ENCODE data around the gene RBM20.

RBM20 gene

DNA sequence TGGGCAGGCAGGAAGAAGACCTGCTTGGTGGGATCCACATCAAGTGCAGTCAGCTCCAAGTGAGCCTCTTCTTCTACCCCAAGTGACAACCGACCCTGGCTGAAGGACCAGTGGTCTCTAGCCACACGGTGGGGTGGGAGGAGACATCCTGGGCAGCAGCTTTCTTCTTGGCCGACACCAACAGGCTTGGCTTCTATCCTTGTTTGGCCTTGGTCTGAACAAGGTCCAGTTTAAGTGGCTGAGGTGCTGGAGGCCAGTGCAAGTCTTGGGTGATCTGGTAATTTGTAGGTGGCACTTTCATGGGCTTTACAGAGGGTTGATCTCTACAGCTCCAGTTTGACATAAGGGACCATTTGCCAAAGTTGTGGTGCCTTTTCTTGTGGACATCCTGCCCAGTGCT is 164.0 kb downstream of the RBM20 start:
- TF ChIP-seq, protein P1, sequence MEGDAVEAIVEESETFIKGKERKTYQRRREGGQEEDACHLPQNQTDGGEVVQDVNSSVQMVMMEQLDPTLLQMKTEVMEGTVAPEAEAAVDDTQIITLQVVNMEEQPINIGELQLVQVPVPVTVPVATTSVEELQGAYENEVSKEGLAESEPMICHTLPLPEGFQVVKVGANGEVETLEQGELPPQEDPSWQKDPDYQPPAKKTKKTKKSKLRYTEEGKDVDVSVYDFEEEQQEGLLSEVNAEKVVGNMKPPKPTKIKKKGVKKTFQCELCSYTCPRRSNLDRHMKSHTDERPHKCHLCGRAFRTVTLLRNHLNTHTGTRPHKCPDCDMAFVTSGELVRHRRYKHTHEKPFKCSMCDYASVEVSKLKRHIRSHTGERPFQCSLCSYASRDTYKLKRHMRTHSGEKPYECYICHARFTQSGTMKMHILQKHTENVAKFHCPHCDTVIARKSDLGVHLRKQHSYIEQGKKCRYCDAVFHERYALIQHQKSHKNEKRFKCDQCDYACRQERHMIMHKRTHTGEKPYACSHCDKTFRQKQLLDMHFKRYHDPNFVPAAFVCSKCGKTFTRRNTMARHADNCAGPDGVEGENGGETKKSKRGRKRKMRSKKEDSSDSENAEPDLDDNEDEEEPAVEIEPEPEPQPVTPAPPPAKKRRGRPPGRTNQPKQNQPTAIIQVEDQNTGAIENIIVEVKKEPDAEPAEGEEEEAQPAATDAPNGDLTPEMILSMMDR (IDR thresholded peaks at IDR 0.05; ENCODE audit: low read depth, low read length) = no peak
- in situ Hi-C loops (cut with HindIII; ENCODE audit: low sequenced_read_pairs) = no loop called here
- no peak overlapping the region for H3K4me3 ChIP-seq (ENCODE audit: low read depth, low read length)
- DNase-seq (ENCODE audit: low read depth, low spot score) = no peak

DNA sequence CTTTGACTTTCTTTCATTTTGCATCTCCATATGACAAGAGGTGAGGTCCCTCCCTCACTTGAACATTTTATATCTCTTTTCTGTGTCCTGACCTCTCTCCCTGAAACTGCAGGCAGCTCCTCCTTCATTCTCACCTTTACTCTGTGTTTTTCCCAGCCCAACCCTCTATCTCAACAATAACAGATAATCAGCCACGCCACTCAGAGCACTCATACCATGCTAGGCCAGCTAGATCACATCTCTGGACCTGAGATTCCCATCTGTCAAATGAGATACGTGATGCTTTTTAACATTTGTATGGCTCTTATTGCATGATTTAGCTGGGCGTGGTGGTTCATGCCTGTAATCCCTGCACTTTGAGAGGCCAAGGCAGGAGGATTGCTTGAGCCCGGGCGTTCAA is 164.5 kb downstream of the RBM20 start:
- DNase-seq (ENCODE audit: low read depth, low spot score) = no peak
- no peak overlapping the region for H3K4me3 ChIP-seq (ENCODE audit: low read depth, low read length)
- TF ChIP-seq, protein P1 (IDR thresholded peaks at IDR 0.05; ENCODE audit: low read depth, low read length) = no peak
- in situ Hi-C loops (cut with HindIII; ENCODE audit: low sequenced_read_pairs) = no loop called here

- in situ Hi-C loops (cut with HindIII; ENCODE audit: low sequenced_read_pairs) = no loop called here
Measured at GRCh38 chr10:110810625-110811024, 166.5 kb downstream of the RBM20 start.

DNA sequence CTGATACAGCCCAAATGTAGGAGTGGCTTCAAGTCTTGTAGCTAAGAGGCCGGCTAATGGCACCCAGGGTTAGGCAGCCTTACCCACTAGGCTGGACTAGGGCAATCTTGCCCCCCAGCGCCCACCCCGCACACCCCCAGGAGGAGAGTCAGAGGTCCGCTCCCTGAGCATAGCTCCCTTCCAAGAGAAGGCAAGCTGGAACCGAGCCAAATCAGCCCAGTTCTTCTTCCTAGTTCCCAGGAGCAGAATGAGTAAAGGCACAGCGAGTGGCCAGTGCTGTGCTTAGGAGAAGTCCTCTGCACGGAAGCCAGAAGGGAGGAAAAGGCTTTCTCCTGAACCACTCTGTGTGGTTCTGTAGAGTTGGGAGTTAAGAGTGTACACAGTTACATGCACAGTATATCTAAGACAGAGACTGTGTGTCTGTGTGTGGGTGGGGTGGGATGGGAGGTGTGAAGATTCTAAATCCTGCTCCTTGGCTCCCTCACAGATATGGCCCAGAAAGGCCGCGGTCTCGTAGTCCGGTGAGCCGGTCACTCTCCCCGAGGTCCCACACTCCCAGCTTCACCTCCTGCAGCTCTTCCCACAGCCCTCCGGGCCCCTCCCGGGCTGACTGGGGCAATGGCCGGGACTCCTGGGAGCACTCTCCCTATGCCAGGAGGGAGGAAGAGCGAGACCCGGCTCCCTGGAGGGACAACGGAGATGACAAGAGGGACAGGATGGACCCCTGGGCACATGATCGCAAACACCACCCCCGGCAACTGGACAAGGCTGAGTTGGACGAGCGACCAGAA is 167.8 kb downstream of the RBM20 start:
- TF ChIP-seq, protein P1 (IDR thresholded peaks at IDR 0.05; ENCODE audit: low read depth, low read length) = no peak
- in situ Hi-C loops (cut with HindIII; ENCODE audit: low sequenced_read_pairs) = no loop called here
- H3K4me3 ChIP-seq (ENCODE audit: low read depth, low read length) = no peak overlapping the region
- peak; percentile 16 for DNase-seq (ENCODE audit: low read depth, low spot score)

More at GRCh38 chr10:110810625-110811024, 166.5 kb downstream of the RBM20 start:
- TF ChIP-seq, protein P1 (IDR thresholded peaks at IDR 0.05; ENCODE audit: low read depth, low read length) = no peak
- no peak for DNase-seq (ENCODE audit: low read depth, low spot score)
- H3K4me3 ChIP-seq (ENCODE audit: low read depth, low read length) = no peak overlapping the region

DNA sequence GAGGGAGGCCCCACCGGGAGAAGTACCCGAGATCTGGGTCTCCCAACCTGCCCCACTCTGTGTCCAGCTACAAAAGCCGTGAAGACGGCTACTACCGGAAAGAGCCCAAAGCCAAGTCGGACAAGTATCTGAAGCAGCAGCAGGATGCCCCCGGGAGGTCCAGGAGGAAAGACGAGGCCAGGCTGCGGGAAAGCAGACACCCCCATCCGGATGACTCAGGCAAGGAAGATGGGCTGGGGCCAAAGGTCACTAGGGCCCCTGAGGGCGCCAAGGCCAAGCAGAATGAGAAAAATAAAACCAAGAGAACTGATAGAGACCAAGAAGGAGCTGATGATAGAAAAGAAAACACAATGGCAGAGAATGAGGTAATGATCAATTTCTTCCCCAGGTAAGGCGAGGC is 168.4 kb downstream of the RBM20 start:
- TF ChIP-seq, protein P1 (IDR thresholded peaks at IDR 0.05; ENCODE audit: low read depth, low read length) = no peak
- no peak overlapping the region for H3K4me3 ChIP-seq (ENCODE audit: low read depth, low read length)
- DNase-seq (ENCODE audit: low read depth, low spot score) = peak; percentile 13
- in situ Hi-C loops (cut with HindIII; ENCODE audit: low sequenced_read_pairs) = no loop called here

GRCh38 chr10:110813743-110814472 is 169.8 kb downstream of the RBM20 start:
- in situ Hi-C loops (cut with HindIII; ENCODE audit: low sequenced_read_pairs) = no loop called here
- TF ChIP-seq, protein P1 (IDR thresholded peaks at IDR 0.05; ENCODE audit: low read depth, low read length) = no peak
- no peak for DNase-seq (ENCODE audit: low read depth, low spot score)
- H3K4me3 ChIP-seq (ENCODE audit: low read depth, low read length) = no peak overlapping the region
